Eye (tissue), 1 donor: Measurements from ENCODE around the gene ACTL7B.
A peak's percentile ranks its signal among the peaks of the same experiment; 100 is the strongest.
"Not testable (repeated sequence)": the region's sequence is repeated elsewhere in the genome, so short reads cannot be mapped to it uniquely, and the experiment has no call there.

Experiments
- DNase-seq: peaks from one replicate; pipeline ENCODE4 v3.0.0-alpha.2; 2015

ACTL7B gene

GRCh38 chr9:108869092-108869725, 13.4 kb upstream of the ACTL7B start:
- no peak for DNase-seq

GRCh38 chr9:108867829-108868228, 12.0 kb upstream of the ACTL7B start:
- DNase-seq, result no peak

- no peak for DNase-seq
Measured at GRCh38 chr9:108867116-108867515, 11.3 kb upstream of the ACTL7B start.

GRCh38 chr9:108866001-108866420, 10.2 kb upstream of the ACTL7B start:
- DNase-seq, result no peak

GRCh38 chr9:108865037-108865436, 9.3 kb upstream of the ACTL7B start:
- DNase-seq, result no peak

- DNase-seq, result no peak
Measured at GRCh38 chr9:108864446-108864845, 8.7 kb upstream of the ACTL7B start.

- DNase-seq, result no peak
Measured at GRCh38 chr9:108863891-108864290, 8.1 kb upstream of the ACTL7B start.

- DNase-seq, result no peak
Measured at GRCh38 chr9:108861997-108862396, 6.2 kb upstream of the ACTL7B start, which contains the start of gene ACTL7A. ACTL7A (plus strand) TSS chr9:108862266; CDS start chr9:108862323, 57 bp downstream.

- no peak for DNase-seq
Measured at GRCh38 chr9:108861464-108861863, 5.7 kb upstream of the ACTL7B start.

- DNase-seq, result no peak
Measured at GRCh38 chr9:108860764-108861163, 5.0 kb upstream of the ACTL7B start.

GRCh38 chr9:108860354-108860753, 4.6 kb upstream of the ACTL7B start:
- no peak for DNase-seq

GRCh38 chr9:108859459-108860114, 3.8 kb upstream of the ACTL7B start:
- DNase-seq, result no peak

- DNase-seq, result no peak
Measured at GRCh38 chr9:108857572-108857971, 1.8 kb upstream of the ACTL7B start.

GRCh38 chr9:108855529-108855886, 278 bp downstream of the ACTL7B start:
- DNase-seq, result no peak

GRCh38 chr9:108854641-108855528, 901 bp downstream of the ACTL7B start:
- DNase-seq, result no peak

- no peak for DNase-seq
Measured at GRCh38 chr9:108854094-108854493, 1.7 kb downstream of the ACTL7B start.

GRCh38 chr9:108852079-108852478, 3.7 kb downstream of the ACTL7B start:
- no peak for DNase-seq

GRCh38 chr9:108851138-108851537, 4.6 kb downstream of the ACTL7B start:
- no peak for DNase-seq

GRCh38 chr9:108850293-108850897, 5.4 kb downstream of the ACTL7B start:
- DNase-seq, result peak; percentile 16

GRCh38 chr9:108848296-108848695, 7.5 kb downstream of the ACTL7B start:
- not testable (repeated sequence) for DNase-seq

- DNase-seq, result no peak
Measured at GRCh38 chr9:108845947-108846346, 9.8 kb downstream of the ACTL7B start.

GRCh38 chr9:108845507-108845906, 10.3 kb downstream of the ACTL7B start:
- DNase-seq, result no peak

- DNase-seq, result peak; percentile 36
Measured at GRCh38 chr9:108844856-108845255, 10.9 kb downstream of the ACTL7B start.
